Left cardiac atrium (tissue), 4 donors: ENCODE data around the gene RPS15A. TPM values are rescaled to one million over a fixed set of nuclear protein-coding genes. Genes with fewer than 3 reads are reported as not detected.
A peak's percentile ranks its signal among the peaks of the same experiment; 100 is the strongest.

Experiments
- ATAC-seq, 2 donors: fragments of 200-7000 bp; cut with Tn5 transposase; one replicate each; pipeline ENCODE4 v1.9.1; 2020; ENCODE audit warnings: mild to moderate bottlenecking in 2 of 2, moderate library complexity in 2 of 2
- DNase-seq: peaks from one replicate; pipeline ENCODE4 v3.0.0-alpha.2; 2020
- intact Hi-C, 2 donors: fragments of 100-400 bp; cut with DNase I; formaldehyde crosslinking; loops; one replicate each; pipeline versions ENCODE4 v1.14.1 to v1.15.1; 2022 to 2023
- long read RNA-seq: library from polyadenylated mRNA; unstranded; transcript quantifications from one replicate; pipeline ENCODE4 v2.0.0, GENCODE V29; 2021
- total RNA-seq, 2 donors: library from RNA; stranded (reverse); fragmentation: NEBNext Ultra II Directional; extraction: Animal tissue kit (Norgen Biotek cat#: 25700); gene quantifications; one replicate each; pipeline ENCODE4 v1.2.1, GENCODE V29; 2021
- donor health status: DM: no; HTN: yes; CAD: no.
- donor health status: DM: no; HTN: yes; CAD: no; lungs with severe emphysema.
- donor health status: DM: yes; HTN: yes; CAD: no.
- donor health status: Dilated cardiomyopathy.

The RPS15A gene
- 100 to 1,000 TPM; 749 to 791 TPM for total RNA-seq
- long read RNA-seq, transcript RPS15A-203 (5 exons, 525 nt) = major isoform, 56 of 70 reads
- long read RNA-seq, partial matches to known transcripts = 11 of 70 reads
- long read RNA-seq, other reads (novel, unspliced or antisense) = 1 of 70 reads

GRCh38 chr16:18789850-18790706 is at the start of gene RPS15A:
Gene RPS15A (minus strand): TSS chr16:18790334. CDS start chr16:18789113, 1,221 bp downstream.
- intact Hi-C loops = no loop called here
- DNase-seq (peak; percentile 95), ATAC-seq (peak; percentile 99)

DNA sequence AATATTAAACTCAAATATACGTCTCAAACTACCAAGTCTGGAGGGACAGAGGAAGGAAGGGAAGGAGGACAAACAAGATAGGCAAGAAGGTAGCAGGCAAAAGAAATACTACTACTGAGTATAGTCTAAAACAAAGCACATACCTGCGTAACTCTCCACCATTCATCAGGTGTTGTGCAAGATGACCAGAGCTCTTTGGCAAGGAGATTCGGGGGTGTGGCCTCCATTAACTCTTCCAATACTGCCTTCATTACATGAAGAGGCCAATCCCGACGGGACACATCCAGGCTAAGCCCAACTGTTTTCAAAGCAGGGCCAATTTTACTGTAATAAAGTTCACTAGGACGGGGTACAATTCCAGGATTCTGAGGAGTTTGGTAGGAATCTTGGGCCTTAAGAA is 49.4 kb upstream of the RPS15A start:
- ATAC-seq (peak in 1 of 2 donors; percentile 59), DNase-seq (no peak)
- intact Hi-C loops = no loop called here

- DNase-seq (no peak), ATAC-seq (no peak)
- intact Hi-C loops = no loop called here
These were observed 46.6 kb upstream of the RPS15A start for GRCh38 chr16:18836702-18837101.

- ATAC-seq = no peak
- intact Hi-C loops = no loop called here
- DNase-seq = no peak
These were observed 44.7 kb upstream of the RPS15A start for GRCh38 chr16:18834864-18835263.

- intact Hi-C loops = no loop called here
- ATAC-seq = no peak
- no peak for DNase-seq
These were observed 43.8 kb upstream of the RPS15A start for GRCh38 chr16:18833707-18834505.

DNA sequence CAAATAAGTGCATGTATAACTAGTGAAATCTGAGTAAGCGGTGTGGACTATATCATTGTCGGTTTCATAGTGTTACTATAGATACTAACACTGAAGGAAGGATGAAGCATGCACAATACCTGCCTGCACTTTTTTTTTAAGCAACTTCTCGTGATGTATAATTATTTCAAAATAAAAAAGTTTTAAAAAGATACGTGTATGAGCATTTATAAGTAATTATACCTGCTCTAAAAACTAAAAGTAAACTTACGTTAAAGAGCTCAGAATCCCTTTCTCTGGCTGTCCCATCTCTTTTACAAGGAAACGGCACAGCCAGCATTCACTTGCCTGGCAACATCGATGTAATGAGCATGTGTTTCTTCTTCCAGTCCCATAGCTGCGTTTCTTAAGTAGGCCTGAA is 42.5 kb upstream of the RPS15A start:
- DNase-seq (no peak), ATAC-seq (no peak)
- intact Hi-C loops = no loop called here

DNA sequence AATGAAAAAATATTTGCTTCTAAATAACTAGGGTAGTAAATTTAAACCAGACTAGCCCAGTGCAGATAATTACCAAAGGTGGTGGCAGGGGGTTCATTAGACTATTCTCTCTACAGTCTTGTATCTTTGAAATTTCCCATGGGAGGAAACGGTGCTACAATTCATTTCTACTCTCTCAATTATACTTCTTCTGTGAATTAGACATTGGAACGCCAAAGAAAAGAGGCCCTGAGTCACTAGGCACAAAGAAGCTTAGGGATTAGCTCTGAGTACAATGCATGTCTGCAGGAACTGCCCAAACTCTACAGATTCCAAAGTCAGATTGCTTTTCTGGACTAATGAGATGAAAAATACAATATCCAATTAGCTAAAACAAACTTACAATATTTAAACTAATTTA is 41.9 kb upstream of the RPS15A start:
- ATAC-seq (no peak), DNase-seq (no peak)
- intact Hi-C loops = no loop called here

- no peak for DNase-seq
- intact Hi-C loops = no loop called here
- no peak for ATAC-seq
These were observed 39.1 kb upstream of the RPS15A start for GRCh38 chr16:18829251-18829650.

- intact Hi-C loops = no loop called here
- ATAC-seq = no peak
- no peak for DNase-seq
These were observed 37.8 kb upstream of the RPS15A start for GRCh38 chr16:18827890-18828289.

DNA sequence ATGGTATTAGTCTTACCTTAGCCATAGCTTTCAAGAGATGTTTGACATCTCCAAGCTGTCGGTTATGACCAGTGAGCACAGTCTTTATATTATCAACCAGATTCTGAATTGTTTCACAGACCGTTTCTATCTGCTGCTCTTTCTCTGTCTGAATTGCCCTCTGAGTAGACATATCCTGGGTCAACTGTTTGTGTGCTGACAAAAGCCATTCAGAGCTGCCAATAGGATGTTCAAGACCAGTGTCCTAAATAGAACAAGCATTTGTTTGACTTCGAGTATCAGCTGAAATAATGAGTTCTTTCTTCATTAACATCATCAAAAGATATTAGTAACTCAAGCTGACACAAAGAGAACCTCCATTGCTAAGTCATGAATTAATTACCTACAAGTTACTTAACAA is 26.2 kb upstream of the RPS15A start:
- no peak for DNase-seq
- intact Hi-C loops = loop anchor here in 1 of 2 donors (10.0 kb wide), 1 partner anchor 59 kb away; no protein-coding TSS in a partner anchor
- ATAC-seq = no peak

GRCh38 chr16:18811925-18812324 is 21.8 kb upstream of the RPS15A start:
- no peak for DNase-seq
- ATAC-seq = no peak
- intact Hi-C loops = loop anchor here in 1 of 2 donors (5.0 to 10.0 kb wide), 2 partner anchors 35 to 63 kb away; no protein-coding TSS in a partner anchor

DNA sequence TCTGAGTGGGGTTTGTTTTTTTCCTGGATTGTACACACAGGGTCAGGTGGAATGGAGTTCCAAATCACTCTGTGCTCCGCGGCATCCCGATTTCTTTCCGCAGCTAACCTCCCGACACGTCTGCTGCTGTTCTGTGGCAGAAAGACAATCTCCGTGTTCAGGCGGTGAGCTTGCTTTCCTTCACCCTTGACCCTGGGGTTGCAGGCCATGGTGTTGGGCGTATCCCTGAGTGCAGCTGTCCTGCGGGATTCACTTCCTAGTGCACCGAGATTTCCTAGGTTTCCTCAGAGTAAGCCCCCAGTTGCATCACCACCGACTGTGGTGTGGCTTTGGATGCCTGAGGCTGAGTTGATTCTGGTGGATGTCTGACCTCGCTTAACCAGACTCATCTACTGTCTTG is 19.0 kb upstream of the RPS15A start:
- DNase-seq (no peak), ATAC-seq (no peak)
- intact Hi-C loops = loop anchor here in 1 of 2 donors (10.0 kb wide), 1 partner anchor 156 kb away; no protein-coding TSS in a partner anchor

DNA sequence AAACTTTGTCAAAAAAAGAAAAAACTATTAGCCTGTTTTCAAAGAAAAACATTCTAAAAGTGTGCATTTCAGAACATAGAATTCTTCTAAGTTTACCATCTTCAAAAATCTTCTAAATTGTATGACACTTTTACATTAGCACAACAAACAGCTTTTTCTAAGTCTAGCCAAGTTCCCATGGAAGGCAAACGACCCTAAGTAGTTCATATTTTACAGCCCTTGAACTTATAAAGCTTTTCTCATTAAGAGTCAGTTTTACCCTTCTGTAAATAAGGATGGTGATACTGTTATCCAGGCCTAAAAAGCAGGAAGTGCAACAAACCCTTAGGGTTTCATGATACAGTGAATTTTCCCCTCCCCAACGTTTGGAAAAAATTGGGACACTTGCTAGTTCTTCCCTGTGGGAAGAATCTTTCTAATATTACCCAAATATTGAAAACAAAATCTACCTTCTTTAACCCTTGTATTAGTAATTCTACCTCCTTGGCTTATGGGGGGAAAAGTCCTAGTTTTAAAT is 15.2 kb upstream of the RPS15A start:
- DNase-seq = no peak
- no peak for ATAC-seq
- intact Hi-C loops = loop anchor here in 1 of 2 donors (10.0 kb wide), 1 partner anchor 159 kb away; no protein-coding TSS in a partner anchor

- DNase-seq = no peak
- intact Hi-C loops = loop anchor here in 1 of 2 donors (10.0 kb wide), 1 partner anchor 160 kb away; no protein-coding TSS in a partner anchor
- no peak for ATAC-seq
These were observed 14.4 kb upstream of the RPS15A start for GRCh38 chr16:18804540-18804939.

DNA sequence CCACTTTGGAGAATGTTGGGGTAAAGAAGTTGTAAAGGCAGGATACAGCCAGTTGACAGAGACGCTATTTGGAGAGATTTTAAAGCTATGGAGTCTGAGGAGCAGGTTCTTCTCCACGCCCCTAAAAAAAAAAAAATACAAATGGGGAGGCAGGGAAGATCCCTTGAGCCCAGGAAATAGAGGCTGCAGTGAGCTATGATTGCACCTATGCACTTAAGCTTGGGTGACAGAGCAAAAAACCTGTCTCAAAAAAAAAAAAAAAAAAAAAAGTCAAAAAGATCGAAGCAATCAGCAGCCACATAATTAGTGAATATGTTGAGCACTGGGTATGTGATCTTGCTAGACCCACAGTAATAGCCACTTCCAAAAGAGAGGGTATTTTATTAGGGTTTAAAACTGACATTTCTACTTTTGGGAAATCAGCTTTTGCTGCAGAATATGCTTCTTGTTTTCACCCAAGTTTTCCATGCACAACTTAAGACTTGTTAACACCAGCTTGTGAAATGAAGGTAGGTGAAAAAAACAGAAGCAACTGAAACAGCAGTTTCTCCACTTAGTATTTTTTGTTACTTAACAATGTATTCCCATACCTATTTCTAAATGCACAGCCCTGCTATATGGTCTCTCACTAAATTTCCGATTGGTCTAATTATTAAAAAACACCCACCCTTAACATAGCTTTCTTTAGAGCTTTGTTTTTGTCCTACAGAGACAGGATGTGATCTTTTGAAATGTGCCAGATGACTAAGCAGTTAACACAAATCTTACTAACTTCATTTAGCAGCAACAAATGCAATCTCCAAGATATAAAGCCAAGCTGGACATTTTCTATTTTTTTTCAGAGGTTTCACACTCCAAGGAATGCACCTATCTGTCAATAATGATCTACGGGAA is 13.7 kb upstream of the RPS15A start:
- intact Hi-C loops = loop anchor here in 1 of 2 donors (10.0 kb wide), 1 partner anchor 161 kb away; no protein-coding TSS in a partner anchor
- no peak for ATAC-seq
- no peak for DNase-seq

GRCh38 chr16:18802767-18803343 is 12.7 kb upstream of the RPS15A start:
- DNase-seq = no peak
- intact Hi-C loops = loop anchor here in 1 of 2 donors (10.0 kb wide), 1 partner anchor 162 kb away; no protein-coding TSS in a partner anchor
- ATAC-seq = no peak

DNA sequence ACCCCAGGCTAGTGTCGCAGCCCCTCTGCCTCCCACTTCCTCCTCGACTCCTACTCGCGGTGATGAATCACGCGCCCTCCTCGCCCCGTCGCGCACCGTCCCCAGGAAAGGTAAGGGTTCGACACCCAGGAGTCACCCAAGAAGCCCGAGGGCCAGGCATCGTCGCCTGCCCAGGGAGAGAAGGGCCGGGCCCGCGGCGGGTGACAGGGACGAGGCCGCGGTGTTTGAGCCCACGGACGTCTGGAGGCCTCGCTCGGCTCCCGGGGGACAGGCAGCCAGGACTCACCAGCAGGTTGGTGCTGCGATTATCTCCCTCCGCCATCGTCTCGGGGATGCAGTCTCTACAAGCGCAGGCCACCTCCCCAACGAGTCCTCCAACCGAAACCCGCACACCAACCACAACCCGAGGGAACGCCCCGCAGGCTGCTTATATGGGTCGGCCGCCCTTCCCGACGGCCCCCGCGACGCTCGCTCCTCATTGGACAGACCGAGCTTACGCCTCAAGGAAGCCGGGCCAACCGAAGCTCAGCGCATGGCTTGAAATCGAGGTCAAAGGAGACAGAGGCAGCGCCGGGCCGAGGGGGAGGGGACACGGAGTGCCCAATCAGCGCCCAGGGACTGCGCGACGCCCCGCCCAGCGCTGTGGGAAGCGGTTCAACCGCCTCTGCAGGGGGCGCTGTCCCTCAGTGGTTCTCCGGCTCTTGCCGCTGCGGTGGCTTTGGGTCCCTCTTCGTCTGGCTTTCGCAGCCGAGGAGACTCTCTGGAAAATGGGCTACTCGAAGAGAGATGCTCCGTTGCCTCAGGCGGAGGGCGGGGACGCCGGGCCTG is 11.2 kb upstream of the RPS15A start, which contains the start of gene ARL6IP1:
TSS of gene ARL6IP1 (minus strand) at position 405 of the 828 bp plus-strand sequence. CDS start at position 322, 83 bp downstream.
- ATAC-seq (peak; percentile 98 to 99), DNase-seq (peak; percentile 100)
- intact Hi-C loops = loop anchor here in 1 of 2 donors (10.0 kb wide), 1 partner anchor 163 kb away; no protein-coding TSS in a partner anchor
